ENCODE measurements around the gene CTPS1.

- no peak for TF ChIP-seq CTCF (conservative IDR thresholded peaks at IDR 0.05 in 1 of 2, IDR thresholded peaks at IDR 0.05 in 1 of 2; ENCODE audit: extremely low read depth in 1 of 2, insufficient read depth in 1 of 2, low read depth in 1 of 2, low read length in 2 of 2)
- no peak for TF ChIP-seq EZH2 (IDR thresholded peaks at IDR 0.05; ENCODE audit: borderline replicate concordance, low read length)
Observed at GRCh38 chr1:41044187-41044586, 64.7 kb downstream of the CTPS1 start.
